HG02938 (cell line): ENCODE data around the gene RBPJL.

Source experiments
- ATAC-seq: cut with Tn5 transposase; IDR thresholded peaks from one replicate; pipeline ENCODE4 v1.9.1; 2021; ENCODE audit warnings: mild to moderate bottlenecking, moderate library complexity; ENCODE audit not compliant: unreplicated experiment

The RBPJL gene

DNA sequence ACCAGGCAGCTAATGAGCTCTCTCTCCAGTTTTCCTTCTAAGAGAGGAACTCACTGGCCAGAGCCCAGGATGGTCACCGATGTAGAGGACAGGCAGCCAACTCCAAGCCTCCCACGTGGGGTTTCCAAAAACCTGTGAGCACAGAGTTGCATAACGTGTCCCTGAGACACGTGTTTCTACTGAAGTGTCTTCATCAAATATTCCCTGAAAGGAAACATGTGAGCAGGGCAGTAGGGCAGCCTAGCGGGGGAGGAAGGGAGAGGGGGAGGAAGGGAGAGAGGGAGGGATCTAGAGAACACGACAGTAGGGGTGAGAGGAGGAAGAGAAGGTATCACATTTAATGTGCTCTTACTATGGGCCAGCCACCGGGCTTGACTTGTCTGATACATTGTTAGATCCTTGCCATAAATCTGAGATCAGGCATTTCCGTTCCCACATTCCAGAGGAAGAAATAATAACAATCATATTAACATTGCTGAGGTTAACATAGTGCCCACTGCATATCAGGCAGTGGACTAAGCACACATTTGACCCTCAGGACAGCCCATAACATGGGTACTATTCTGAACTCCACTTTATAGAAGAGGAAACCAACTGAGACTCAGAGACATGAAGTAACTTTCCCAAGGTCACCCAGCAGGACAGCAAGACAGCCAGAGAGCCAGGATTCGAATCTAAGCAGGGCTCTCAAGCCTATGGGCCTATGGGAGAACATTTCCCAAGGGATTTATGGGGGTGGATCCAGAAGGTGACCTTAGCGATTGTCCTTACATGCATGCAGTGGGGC lies 51.8 kb downstream of the RBPJL start:
- ATAC-seq: no peak

- ATAC-seq: no peak
These were observed 52.4 kb downstream of the RBPJL start for GRCh38 chr20:45359069-45359405.

GRCh38 chr20:45359406-45360148 lies 52.9 kb downstream of the RBPJL start:
- no peak for ATAC-seq

DNA sequence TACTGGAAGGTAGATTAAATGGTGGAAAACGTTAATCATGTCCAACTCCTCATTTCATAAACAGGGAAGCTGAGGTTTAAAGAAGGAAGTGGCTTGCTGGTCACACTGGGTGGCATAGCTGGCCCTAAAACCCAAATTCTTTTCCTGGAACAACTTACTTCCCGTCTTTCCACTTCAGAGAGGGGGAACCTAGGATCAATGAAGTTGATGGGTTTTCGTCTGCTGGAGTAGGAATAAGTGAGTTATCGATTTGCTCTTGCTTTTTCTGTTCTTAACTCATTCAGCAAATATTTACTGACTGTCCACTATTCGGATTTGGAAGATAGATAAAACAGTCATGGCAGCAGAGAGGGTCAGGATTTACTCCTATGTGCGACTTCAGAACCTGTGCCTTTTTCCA lies 55.2 kb downstream of the RBPJL start:
- ATAC-seq: no peak

GRCh38 chr20:45362804-45363610 lies 56.4 kb downstream of the RBPJL start, which contains the start of gene SYS1:
Gene SYS1, plus strand, starts transcription at chr20:45363156. Its CDS starts 376 bp downstream, at chr20:45363532.
- peak; percentile 80 for ATAC-seq

DNA sequence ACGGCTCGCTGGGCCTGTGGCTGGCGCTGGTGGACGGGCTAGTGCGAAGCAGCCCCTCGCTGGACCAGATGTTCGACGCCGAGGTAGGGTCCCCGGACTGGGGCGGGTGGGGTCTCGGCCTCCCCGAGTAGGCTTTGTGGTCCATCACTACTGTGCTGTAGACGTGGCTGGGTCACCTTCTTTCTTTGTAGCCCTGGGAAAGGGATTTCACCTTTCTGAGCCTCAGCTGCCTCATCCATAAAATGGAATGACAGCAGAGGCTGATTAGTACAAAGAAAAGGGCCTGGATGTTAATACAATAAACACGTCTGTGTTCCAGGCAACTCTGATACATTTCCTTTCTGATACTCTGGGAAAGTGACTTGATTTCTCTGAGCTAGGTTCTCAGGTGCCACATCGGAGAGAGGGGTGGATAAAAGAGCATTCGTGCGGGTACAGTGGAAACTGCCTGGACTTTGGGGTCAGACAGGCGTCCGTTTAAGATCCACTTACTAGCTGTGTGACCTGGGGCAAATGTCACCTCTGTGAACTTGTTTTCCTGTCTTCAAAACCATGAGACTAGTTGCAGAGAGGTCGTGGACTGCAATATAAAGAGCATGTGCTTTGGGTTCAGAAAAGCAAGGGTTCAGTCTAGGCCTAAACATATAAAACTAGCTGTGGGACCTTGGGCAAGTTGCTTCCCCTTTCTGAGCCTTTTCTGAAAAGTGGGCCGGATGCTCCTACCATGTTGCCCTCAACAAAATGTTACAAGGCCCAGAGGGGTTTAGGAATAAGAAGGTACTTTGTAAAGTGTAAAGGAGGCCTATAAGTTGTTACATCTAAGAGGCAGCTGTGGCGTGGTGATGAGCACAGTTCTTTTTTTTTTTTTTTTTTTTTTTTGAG lies 57.2 kb downstream of the RBPJL start:
- no peak for ATAC-seq

GRCh38 chr20:45365444-45365970 lies 58.9 kb downstream of the RBPJL start:
- ATAC-seq: no peak

DNA sequence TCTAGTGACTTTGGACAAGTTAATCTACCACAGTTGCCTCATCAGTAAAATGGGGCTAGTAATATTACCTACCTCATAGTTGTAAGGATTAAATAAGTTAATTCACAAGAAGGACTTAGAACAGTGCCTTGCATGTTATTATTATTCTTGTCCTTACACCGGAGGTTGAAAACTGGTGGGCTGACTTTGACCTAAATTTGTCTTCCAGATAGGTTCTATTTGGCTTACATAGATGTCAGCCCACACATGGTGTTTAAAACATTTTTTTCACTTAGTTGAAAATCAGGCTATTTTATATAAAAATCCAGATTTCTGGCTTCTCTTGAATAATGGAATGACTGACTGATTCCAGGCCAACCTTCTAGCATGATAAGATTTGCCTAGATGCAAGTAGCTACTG lies 59.6 kb downstream of the RBPJL start:
- no peak for ATAC-seq

- ATAC-seq: no peak
These were observed 60.0 kb downstream of the RBPJL start for GRCh38 chr20:45366631-45367030.

DNA sequence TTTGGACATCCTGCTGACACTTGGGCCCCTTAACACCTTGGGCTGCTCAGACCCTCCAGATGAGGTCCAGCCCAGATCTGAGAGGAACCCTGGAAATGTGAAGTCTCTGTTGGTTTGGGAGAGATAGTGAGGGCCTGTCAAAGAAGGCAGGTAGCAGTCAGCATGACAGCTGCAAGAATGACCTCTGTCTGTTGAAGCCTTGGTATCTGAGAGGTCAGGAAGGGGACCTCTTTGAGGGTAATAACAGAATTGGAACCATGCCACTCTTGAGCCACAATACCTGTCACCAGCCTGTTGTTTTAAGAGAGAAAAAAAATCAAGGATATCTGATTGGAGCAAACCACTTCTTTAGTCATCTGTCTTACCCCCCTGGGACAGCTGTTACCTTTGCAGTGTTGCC lies 60.5 kb downstream of the RBPJL start:
- ATAC-seq: no peak
